Heart left ventricle (tissue), 16 donors: ENCODE data around the gene DNAJB2. TPM values are rescaled to one million over a fixed set of nuclear protein-coding genes. Genes with fewer than 3 reads are reported as not detected.

ENCODE experiments used
- ATAC-seq, 4 donors: fragments of 200-7000 bp; cut with Tn5 transposase; one replicate each; pipeline ENCODE4 v1.9.1; 2020 to 2022; ENCODE audit warnings: moderate library complexity in 4 of 4, mild to moderate bottlenecking in 3 of 4, moderate number of reproducible peaks in 1 of 4
- DNase-seq, 5 donors: peaks; one replicate each; pipeline ENCODE4 v3.0.0-alpha.2; 2020
- H3K27ac ChIP-seq, 12 donors: fragments of 200-600 bp; sonication (generic) in 4 of 12; one replicate each; pipeline versions ENCODE4 v1.5.0 to v1.8.0; 2016 to 2022; ENCODE audit warnings: mild to moderate bottlenecking in 2 of 12
- H3K27me3 ChIP-seq, 9 donors: fragments of 200-600 bp; sonication (generic) in 2 of 9; one replicate each; pipeline versions ENCODE4 v1.5.1 to v1.8.0; 2016 to 2022; ENCODE audit warnings: mild to moderate bottlenecking in 3 of 9
- H3K36me3 ChIP-seq, 9 donors: fragments of 200-600 bp; sonication (generic) in 2 of 9; one replicate each; pipeline versions ENCODE4 v1.5.0 to v1.8.0; 2018 to 2022; ENCODE audit warnings: mild to moderate bottlenecking in 2 of 9
- H3K4me1 ChIP-seq, 12 donors: fragments of 200-600 bp; sonication (generic) in 4 of 12; one replicate each; pipeline versions ENCODE4 v1.5.0 to v1.8.0; 2016 to 2022; ENCODE audit warnings: mild to moderate bottlenecking in 3 of 12
- H3K4me3 ChIP-seq, 12 donors: fragments of 200-600 bp; sonication (generic) in 4 of 12; one replicate each; pipeline versions ENCODE4 v1.5.0 to v1.8.0; 2017 to 2022; ENCODE audit warnings: mild to moderate bottlenecking in 9 of 12, moderate library complexity in 4 of 12
- H3K9me3 ChIP-seq, 12 donors: fragments of 200-600 bp; sonication (generic) in 4 of 12; one replicate each; pipeline versions ENCODE4 v1.5.0 to v1.8.0; 2016 to 2022; ENCODE audit warnings: mild to moderate bottlenecking in 1 of 12
- CTCF ChIP-seq, 12 donors: fragments of 200-600 bp; sonication (generic) in 4 of 12; IDR thresholded peaks; one replicate each; pipeline versions ENCODE4 v1.5.0 to v1.8.0; 2018 to 2022; ENCODE audit warnings: antibody characterized with exemption in 12 of 12, mild to moderate bottlenecking in 5 of 12
- POLR2A ChIP-seq, 2 donors: fragments of 450-650 bp; IDR thresholded peaks; one replicate each; pipeline ENCODE4 v1.6.1; 2017; ENCODE audit warnings: antibody characterized with exemption in 2 of 2, mild to moderate bottlenecking in 2 of 2, moderate library complexity in 2 of 2
- WGBS, 4 donors: extraction: QIAGEN DNeasy Blood & Tissue Kit in 2 of 4; methylation state at CpG; one replicate each; pipeline versions ENCODE4 v1.1.5 to v1.1.7; 2013 to 2018; 5-methylcytosine and 5-hydroxymethylcytosine counted together
- intact Hi-C, 10 donors: fragments of 100-400 bp; cut with DNase I; formaldehyde crosslinking; loops; one replicate each; pipeline versions ENCODE4 v1.11.1 to v1.14.2; 2022
- polyA plus RNA-seq, 2 donors: library from polyadenylated mRNA; stranded (reverse); fragments of 200-250 nt; gene quantifications; one replicate each; pipeline ENCODE4 v1.2.3, GENCODE V29; 2013
- total RNA-seq, 9 donors: library from RNA; depleted of rRNA in 2 of 9; stranded (reverse); fragments of >200 nt in 2 of 9; fragmentation: NEBNext Ultra II Directional in 3 of 9; extraction: Animal tissue kit (Norgen Biotek cat#: 25700) in 3 of 9; gene quantifications; one replicate each; pipeline versions ENCODE4 v1.1.0 to v1.2.4, GENCODE V29; 2016 to 2023
- donor health status: ischemic (EF 13 %, LVEDD 7.1; RV severe dilation, severe dysfunction).
- donor health status: healthy with polysubstance abuse.
- donor health status: DM: no; HTN: yes; CAD: no.
- donor health status: DM: no; HTN: no; CAD: no.
- donor health status: ischemic (EF 25% LVEDD 6.9; RV normal size, moderate dysfunction).
- donor health status: ischemic (EF 25% LVEDD 5.7; RV mildly dilated, moderate dysfunction).
- donor health status: healthy.
- donor health status: DM: yes; HTN: yes; CAD: no.
- donor health status: ischemic (EF 35%, LVEDD 5.7; RV mildly dilated, moderate dysfunction).
- donor health status: nonischemic (EF 11% LVEDD 7.7; RV severe dilation, severe dysfunction).
- donor health status: DM: yes; HTN: yes; CAD: no.
- donor health status: PGD.
- donor health status: ischemic (EF 29% LVEDD 5.4; RV normal size, mild dysfunction).
- donor health status: nonischemic (EF 23%, LVEDD 6.1; RV moderate dilation, normal function).

DNAJB2 gene
- total and polyA plus RNA-seq, 11 donors, result 61.3 to 181 (median 74.9) TPM

- intact Hi-C loops, result no loop called here
- H3K36me3 ChIP-seq, result no peaks in the 10 kb centered on the region
- peaks cover 0 to 55% (median 0%) of the 10 kb centered on the region in 9 donors for H3K27me3 ChIP-seq
- H3K27ac ChIP-seq, result no peak overlapping the region
- DNase-seq, result no peak
- no peaks in the 10 kb centered on the region for H3K4me1 ChIP-seq
- TF ChIP-seq CTCF (IDR thresholded peaks at IDR 0.05) (no peak), POLR2A (IDR thresholded peaks at IDR 0.05) (no peak)
- no peaks in the 10 kb centered on the region for H3K9me3 ChIP-seq
- ATAC-seq, result no peak
- WGBS, 4 donors, result 60 to 70% (median 66%) methylated on average over 4 of the region's 4 CpGs
- no peak overlapping the region for H3K4me3 ChIP-seq
Observed at GRCh38 chr2:219323434-219323833, 44.3 kb downstream of the DNAJB2 start.

DNA sequence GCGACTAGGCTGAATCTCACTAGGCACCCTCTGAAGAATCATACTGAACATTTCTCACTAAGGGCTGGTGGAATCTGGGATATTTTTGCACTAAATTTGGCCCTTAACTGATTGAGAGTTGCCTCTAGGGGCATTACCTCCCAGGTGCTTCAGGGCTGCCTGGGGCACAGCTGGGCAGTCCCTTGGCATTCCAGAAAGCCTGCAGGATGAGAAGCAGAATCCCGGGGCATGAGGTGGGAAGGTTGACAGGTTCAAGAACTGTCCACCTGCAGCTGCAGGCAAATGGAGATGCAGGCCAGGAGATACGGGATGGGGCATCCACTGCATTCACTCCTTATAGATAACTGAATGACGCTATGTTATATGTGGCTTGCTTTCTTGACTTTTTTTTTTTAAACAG lies 46.0 kb downstream of the DNAJB2 start:
- TF ChIP-seq POLR2A (IDR thresholded peaks at IDR 0.05) (no peak), CTCF (IDR thresholded peaks at IDR 0.05) (no peak)
- Histone ChIP-seq H3K9me3 (no peaks in the 10 kb centered on the region), H3K4me1 (no peaks in the 10 kb centered on the region), H3K36me3 (no peaks in the 10 kb centered on the region), H3K27me3 (peaks cover 0 to 64% (median 0%) of the 10 kb centered on the region in 9 donors), H3K27ac (no peak overlapping the region), H3K4me3 (no peak overlapping the region)
- intact Hi-C loops, result no loop called here
- no peak for DNase-seq
- 72 to 90% (median 77%) methylated on average over 4 of the region's 4 CpGs for WGBS, 4 donors
- no peak for ATAC-seq

GRCh38 chr2:219325657-219326315 lies 46.6 kb downstream of the DNAJB2 start:
- H3K4me3 ChIP-seq, result no peak overlapping the region
- H3K9me3 ChIP-seq, result no peaks in the 10 kb centered on the region
- no peaks in the 10 kb centered on the region for H3K36me3 ChIP-seq
- no peak overlapping the region for H3K27ac ChIP-seq
- DNase-seq (no peak), ATAC-seq (no peak)
- peaks cover 0 to 68% (median 6%) of the 10 kb centered on the region in 9 donors for H3K27me3 ChIP-seq
- intact Hi-C loops, result no loop called here
- no peaks in the 10 kb centered on the region for H3K4me1 ChIP-seq
- TF ChIP-seq POLR2A (IDR thresholded peaks at IDR 0.05) (no peak), CTCF (IDR thresholded peaks at IDR 0.05) (no peak)
- 68 to 75% (median 71%) methylated on average over 9 of the region's 9 CpGs for WGBS, 4 donors

- intact Hi-C loops, result no loop called here
- WGBS, 4 donors, result 41 to 52% (median 45%) methylated on average over 2 of the region's 2 CpGs
Observed at GRCh38 chr2:219327719-219328118, 48.6 kb downstream of the DNAJB2 start.

More at GRCh38 chr2:219327719-219328118, 48.6 kb downstream of the DNAJB2 start:
- TF ChIP-seq POLR2A (IDR thresholded peaks at IDR 0.05), result no peak
- TF ChIP-seq CTCF (IDR thresholded peaks at IDR 0.05), result no peak
- H3K27ac ChIP-seq, result no peak overlapping the region
- no peak for ATAC-seq
- no peak for DNase-seq
- peaks cover 0 to 3% (median 0%) of the 10 kb centered on the region in 12 donors for H3K4me1 ChIP-seq
- H3K4me3 ChIP-seq, result no peak overlapping the region
- H3K36me3 ChIP-seq, result no peaks in the 10 kb centered on the region
- no peaks in the 10 kb centered on the region for H3K9me3 ChIP-seq
- peaks cover 10 to 71% (median 25%) of the 10 kb centered on the region in 9 donors for H3K27me3 ChIP-seq
